B cell (primary cell): ENCODE data around the gene KNL1. TPM values are rescaled to one million over a fixed set of nuclear protein-coding genes. Genes with fewer than 3 reads are reported as not detected.
A peak's percentile ranks its signal among the peaks of the same experiment; 100 is the strongest.

Experiments
- ATAC-seq: fragments of 200-7000 bp; cut with Tn5 transposase; one replicate; pipeline ENCODE4 v1.10.0; 2021; ENCODE audit warnings: low read depth, mild to moderate bottlenecking, moderate number of reproducible peaks, moderate library complexity
- CTCF ChIA-PET: fragments of 350-600 bp; sonication (Branson Sonifier 250); formaldehyde crosslinking; loops from one replicate; lab custom pipeline; 2021; ENCODE audit warnings: antibody characterized with exemption, inconsistent platforms; lab: Charles Lee
- POLR2A ChIA-PET: fragments of 350-600 bp; sonication (Branson Sonifier 250); formaldehyde crosslinking; loops from one replicate; lab custom pipeline; 2021; ENCODE audit warnings: antibody characterized with exemption; lab: Charles Lee
- DNase-seq: peaks from one replicate; pipeline ENCODE4 v3.0.0; 2013
- H2AFZ ChIP-seq: 2 replicates; pipeline ENCODE4 v1.6.1; 2012; ENCODE audit warnings: mild to moderate bottlenecking, low read depth, low read length; ENCODE audit not compliant: insufficient read depth, poor library complexity, severe bottlenecking
- H3K27ac ChIP-seq, 2 donors: 1 replicate in 1 of 2; 2 replicates in 1 of 2; pipeline ENCODE4 v1.5.1; 2012 to 2013; ENCODE audit warnings: low read length in 2 of 2, mild to moderate bottlenecking in 2 of 2, moderate library complexity in 1 of 2
- H3K27me3 ChIP-seq, 4 experiments: fragments of 200-600 bp in 1 of 4; sonication (generic) in 1 of 4; replicated peaks in 1 of 4; 1 replicate in 2 of 4; 2 replicates in 2 of 4; pipeline versions ENCODE4 v1.6.1 to v1.7.0; 2013 to 2016; ENCODE audit warnings: low read length in 3 of 4, mild to moderate bottlenecking in 2 of 4, mixed read lengths in 1 of 4, moderate library complexity in 1 of 4; ENCODE audit not compliant: insufficient read depth in 4 of 4, control insufficient read depth in 3 of 4; ENCODE audit errors: control extremely low read depth in 1 of 4
- H3K36me3 ChIP-seq, 2 experiments: replicated peaks in 1 of 2; 1 replicate in 1 of 2; 2 replicates in 1 of 2; pipeline versions ENCODE4 v1.6.1 to v1.7.1; 2013; ENCODE audit warnings: low read length in 1 of 2; ENCODE audit not compliant: insufficient read depth in 2 of 2, control insufficient read depth in 1 of 2; ENCODE audit errors: control extremely low read depth in 1 of 2, extremely low read depth in 1 of 2
- H3K4me1 ChIP-seq, 2 donors: fragments of 200-600 bp in 1 of 2; sonication (generic) in 1 of 2; 1 replicate in 1 of 2; 2 replicates in 1 of 2; pipeline versions ENCODE4 v1.5.1 to v1.6.1; 2013 to 2017; ENCODE audit warnings: low read length in 2 of 2; ENCODE audit not compliant: control insufficient read depth in 2 of 2, insufficient read depth in 2 of 2
- H3K4me2 ChIP-seq: replicated peaks from 2 replicates; pipeline ENCODE3; 2012; ENCODE audit warnings: mild to moderate bottlenecking, low read depth, low read length; ENCODE audit not compliant: poor library complexity, severe bottlenecking
- H3K4me3 ChIP-seq, 5 experiments: fragments of 200-600 bp in 1 of 5; sonication (generic) in 1 of 5; 1 replicate in 3 of 5; 2 replicates in 2 of 5; pipeline versions ENCODE4 v1.5.1 to v1.7.0; 2011 to 2016; ENCODE audit warnings: low read length in 4 of 5, mild to moderate bottlenecking in 4 of 5, low read depth in 2 of 5, control low read depth in 1 of 5, moderate library complexity in 1 of 5; ENCODE audit not compliant: insufficient read depth in 1 of 5; ENCODE audit errors: control extremely low read depth in 1 of 5, extremely low read depth in 1 of 5
- H3K79me2 ChIP-seq: fragments of 200-600 bp; sonication (generic); one replicate; pipeline ENCODE4 v1.6.0; 2016; ENCODE audit warnings: low read length; ENCODE audit not compliant: control insufficient read depth, insufficient read depth
- H3K9ac ChIP-seq: fragments of 200-600 bp; sonication (generic); 2 replicates; pipeline ENCODE4 v1.6.1; 2017; ENCODE audit warnings: mild to moderate bottlenecking, low read length, moderate library complexity
- H3K9me3 ChIP-seq, 3 donors: one replicate each; pipeline versions ENCODE4 v1.6.1 to v1.7.1; 2013; ENCODE audit warnings: low read length in 2 of 3; ENCODE audit not compliant: control insufficient read depth in 2 of 3, insufficient read depth in 1 of 3; ENCODE audit errors: control extremely low read depth in 1 of 3
- H4K20me1 ChIP-seq: 2 replicates; pipeline ENCODE4 v1.6.0; 2012; ENCODE audit warnings: mild to moderate bottlenecking, low read length; ENCODE audit not compliant: insufficient read depth, control insufficient read depth, poor library complexity, severe bottlenecking
- H3K27ac Mint-ChIP-seq: one replicate; pipeline ENCODE4 v1.8.0; 2021; ENCODE audit warnings: mixed read lengths
- H3K27me3 Mint-ChIP-seq: one replicate; pipeline ENCODE4 v1.8.0; 2021; ENCODE audit warnings: mixed read lengths
- H3K4me1 Mint-ChIP-seq: one replicate; pipeline ENCODE4 v1.8.0; 2021; ENCODE audit warnings: mixed read lengths
- H3K4me3 Mint-ChIP-seq: one replicate; pipeline ENCODE4 v1.8.0; 2021; ENCODE audit warnings: mixed read lengths
- H3K9me3 Mint-ChIP-seq: one replicate; pipeline ENCODE4 v1.8.0; 2022; ENCODE audit warnings: mixed read lengths; ENCODE audit not compliant: insufficient read depth
- CTCF ChIP-seq: fragments of 200-600 bp; IDR thresholded peaks from one replicate; pipeline ENCODE4 v1.8.0; 2022; ENCODE audit warnings: antibody characterized with exemption, mild to moderate bottlenecking
- EZH2 ChIP-seq: IDR thresholded peaks from 2 replicates; pipeline ENCODE4 v1.6.1; 2012; ENCODE audit warnings: borderline replicate concordance, low read depth, mild to moderate bottlenecking, moderate library complexity, low read length; ENCODE audit not compliant: insufficient read depth, poor library complexity, severe bottlenecking
- WGBS: methylation state at CpG from one replicate; pipeline ENCODE4 v1.1.5; 2013; ENCODE audit warnings: missing lambda C conversion rate; ENCODE audit not compliant: insufficient coverage; 5-methylcytosine and 5-hydroxymethylcytosine counted together
- intact Hi-C: fragments of 100-400 bp; cut with micrococcal nuclease; formaldehyde crosslinking; loops from one replicate; pipeline ENCODE4 v1.10.0; 2022
- polyA minus RNA-seq: library from RNA; depleted of rRNA, polyadenylated mRNA; stranded (reverse); fragments of >200 nt; gene quantifications from 2 replicates; pipeline ENCODE4 v1.2.3, GENCODE V29; 2012
- polyA plus RNA-seq: library from polyadenylated mRNA; depleted of rRNA; stranded (reverse); fragments of >200 nt; gene quantifications from 2 replicates; pipeline ENCODE4 v1.2.3, GENCODE V29; 2012
- total RNA-seq, 2 donors: library from RNA; stranded (reverse); fragments of 120-200 nt in 1 of 2; gene quantifications; 1 replicate in 1 of 2; 2 replicates in 1 of 2; pipeline versions ENCODE4 v1.2.3 to v1.2.4, GENCODE V29; 2013 to 2022

KNL1 gene
- total RNA-seq, result 3.7 and 4.0 TPM in 2 replicates
- 4.6 TPM for total RNA-seq (2013)
- 0.91 and 1.7 TPM in 2 replicates for polyA plus RNA-seq
- polyA minus RNA-seq, result 1.7 and 2.8 TPM in 2 replicates

- H3K36me3 ChIP-seq, result no peaks in the 10 kb centered on the region
- intact Hi-C loops, result loop anchor here (1.0 to 5.0 kb wide), 10 partner anchors 25 to 523 kb away; partner anchors contain the start of genes BAHD1, CCDC32, DNAJC17 and INO80
Measured at GRCh38 chr15:40593588-40594428, at the start of gene KNL1. Gene KNL1 (plus strand): TSS chr15:40594249. CDS start chr15:40602932, 8,683 bp downstream.

More at GRCh38 chr15:40593588-40594428, at the start of gene KNL1:
- H3K9me3 Mint-ChIP-seq, result no peaks in the 10 kb centered on the region
- DNase-seq, result peak; percentile 96
- H3K27me3 ChIP-seq, result no peaks in the 10 kb centered on the region
- H3K27ac ChIP-seq, result peak within 1 kb of the TSS; percentile 89 to 92
- H3K4me3 Mint-ChIP-seq, result peak within 1 kb of the TSS; percentile 96
- ATAC-seq, result peak; percentile 82
- H2AFZ ChIP-seq, result peak within 1 kb of the TSS; percentile 89
- POLR2A ChIA-PET, result interaction anchor here (0.6 to 1.5 kb wide), 2 partner anchors 24 to 86 kb away, joined by 3 to 4 read pairs; partner anchors contain the start of gene RPUSD2
- H3K79me2 ChIP-seq, result peaks cover 21% of the 10 kb centered on the region
- H3K27me3 Mint-ChIP-seq, result no peaks in the 10 kb centered on the region
- no peaks in the 10 kb centered on the region for H4K20me1 ChIP-seq
- H3K4me2 ChIP-seq, result peak within 1 kb of the TSS; percentile 85
- CTCF ChIA-PET, result interaction anchor here (1.2 to 7.6 kb wide), 5 partner anchors 29 to 189 kb away, joined by 3 to 54 read pairs (median 7); partner anchors contain the start of genes BAHD1 and CCDC32
- peak within 1 kb of the TSS; percentile 96 for H3K9ac ChIP-seq
- no peak for TF ChIP-seq CTCF
- no peak for TF ChIP-seq EZH2
- H3K27ac Mint-ChIP-seq, result peak within 1 kb of the TSS; percentile 99
- peaks cover 23% of the 10 kb centered on the region for H3K4me1 Mint-ChIP-seq
- 0% methylated on average over 33 of the region's 41 CpGs for WGBS
- H3K4me3 ChIP-seq, result peak within 1 kb of the TSS; percentile 63 to 92 (median 80)
- no peaks in the 10 kb centered on the region for H3K9me3 ChIP-seq
- H3K4me1 ChIP-seq, result peaks cover 10 to 22% of the 10 kb centered on the region in 2 donors
